T-cell (primary cell): Measurements from ENCODE around the gene TIAM2. TPM values are rescaled to one million over a fixed set of nuclear protein-coding genes. Genes with fewer than 3 reads are reported as not detected.
"Not testable (repeated sequence)": the region's sequence is repeated elsewhere in the genome, so short reads cannot be mapped to it uniquely, and the experiment has no call there.

Source experiments
- ATAC-seq, 4 experiments: fragments of 200-7000 bp in 3 of 4; fragments of 150-1000 bp in 1 of 4; cut with Tn5 transposase; replicated peaks in 1 of 4; 1 replicate in 3 of 4; 2 replicates in 1 of 4; pipeline ENCODE4 v1.10.0; 2021; ENCODE audit warnings: moderate library complexity in 3 of 4, mild to moderate bottlenecking in 2 of 4, moderate number of reproducible peaks in 1 of 4
- CTCF ChIA-PET, 2 donors: fragments of 300-600 bp; sonication (Branson Sonifier 250); formaldehyde crosslinking; loops; one replicate each; lab custom pipeline; 2022; ENCODE audit warnings: antibody characterized with exemption in 2 of 2; lab: Charles Lee
- POLR2A ChIA-PET, 2 donors: fragments of 300-600 bp; sonication (Branson Sonifier 250); formaldehyde crosslinking; loops; one replicate each; lab custom pipeline; 2022; ENCODE audit warnings: antibody characterized with exemption in 2 of 2; lab: Charles Lee
- DNase-seq, 35 experiments: peaks; one replicate each; pipeline versions ENCODE4 v3.0.0 to v3.0.0-alpha.2; 2013 to 2023
- H3K27ac ChIP-seq: one replicate; pipeline ENCODE4 v1.5.1; 2013; ENCODE audit warnings: low read length
- H3K27me3 ChIP-seq, 2 experiments: replicated peaks in 1 of 2; 1 replicate in 1 of 2; 2 replicates in 1 of 2; pipeline versions ENCODE4 v1.6.1 to v1.7.0; 2013; ENCODE audit warnings: low read length in 1 of 2, mixed read lengths in 1 of 2; ENCODE audit not compliant: control insufficient read depth in 2 of 2, insufficient read depth in 2 of 2; ENCODE audit errors: extremely low read depth in 1 of 2
- H3K36me3 ChIP-seq, 2 donors: 1 replicate in 1 of 2; 2 replicates in 1 of 2; pipeline versions ENCODE4 v1.6.1 to v1.7.0; 2013; ENCODE audit warnings: low read length in 1 of 2; ENCODE audit not compliant: control insufficient read depth in 2 of 2, insufficient read depth in 1 of 2; ENCODE audit errors: extremely low read depth in 1 of 2
- H3K4me1 ChIP-seq, 2 experiments: 1 replicate in 1 of 2; 2 replicates in 1 of 2; pipeline versions ENCODE4 v1.6.1 to v1.7.0; 2013; ENCODE audit warnings: low read length in 2 of 2, mixed read lengths in 1 of 2; ENCODE audit not compliant: insufficient read depth in 2 of 2, control insufficient read depth in 1 of 2; ENCODE audit errors: extremely low read depth in 1 of 2
- H3K4me3 ChIP-seq, 2 donors: 1 replicate in 1 of 2; 2 replicates in 1 of 2; pipeline versions ENCODE4 v1.5.1 to v1.7.0; 2013; ENCODE audit warnings: mild to moderate bottlenecking in 2 of 2, low read length in 1 of 2, moderate library complexity in 1 of 2; ENCODE audit not compliant: control insufficient read depth in 1 of 2; ENCODE audit errors: extremely low read depth in 1 of 2
- H3K9me3 ChIP-seq: 2 replicates; pipeline ENCODE4 v1.7.0; 2013
- H3K27ac Mint-ChIP-seq, 2 donors: one replicate each; pipeline ENCODE4 v1.8.0; 2020 to 2021; ENCODE audit warnings: mild to moderate bottlenecking in 2 of 2, mixed read lengths in 2 of 2
- H3K27me3 Mint-ChIP-seq, 2 donors: one replicate each; pipeline ENCODE4 v1.8.0; 2021 to 2022; ENCODE audit warnings: mixed read lengths in 2 of 2
- H3K36me3 Mint-ChIP-seq: one replicate; pipeline ENCODE4 v1.8.0; 2021; ENCODE audit warnings: mixed read lengths
- H3K4me1 Mint-ChIP-seq, 3 donors: one replicate each; pipeline ENCODE4 v1.8.0; 2020 to 2022; ENCODE audit warnings: mixed read lengths in 3 of 3, mild to moderate bottlenecking in 1 of 3
- H3K4me3 Mint-ChIP-seq, 3 donors: one replicate each; pipeline ENCODE4 v1.8.0; 2020 to 2022; ENCODE audit warnings: mild to moderate bottlenecking in 3 of 3, mixed read lengths in 3 of 3, moderate library complexity in 3 of 3
- H3K9me3 Mint-ChIP-seq, 3 donors: one replicate each; pipeline ENCODE4 v1.8.0; 2020 to 2022; ENCODE audit warnings: mixed read lengths in 3 of 3
- WGBS: methylation state at CpG from one replicate; pipeline ENCODE4 v1.1.5; 2013; ENCODE audit warnings: missing lambda C conversion rate; ENCODE audit not compliant: insufficient coverage; 5-methylcytosine and 5-hydroxymethylcytosine counted together
- total RNA-seq, 35 experiments: library from RNA in 6 of 35; stranded (reverse) in 6 of 35; fragments of 120-200 nt in 1 of 35; gene quantifications; one replicate each; pipeline versions ENCODE4 v1.2.1 to v1.2.4 and lab custom pipeline; 2013 to 2026

TIAM2 gene
- total RNA-seq, 5 donors from 2014 or later (not counting 1 experiment from before 2014, with no cell fraction given) = 4.6 to 7.1 (median 6.8) TPM

- H3K4me1 Mint-ChIP-seq = peaks cover 10% of the 10 kb centered on the region in 3 donors
- DNase-seq (no peak), ATAC-seq (no peak)
- no peaks in the 10 kb centered on the region for H3K9me3 Mint-ChIP-seq
- ChIA-PET POLR2A (no interaction called here), CTCF (no interaction called here)
- Histone ChIP-seq H3K9me3 (no peaks in the 10 kb centered on the region), H3K27ac (no peak overlapping the region), H3K4me3 (no peak overlapping the region), H3K4me1 (peaks cover 3 to 10% of the 10 kb centered on the region in 2 experiments), H3K36me3 (peaks cover 0 to 3% of the 10 kb centered on the region in 2 donors), H3K27me3 (no peaks in the 10 kb centered on the region)
- WGBS = 89% methylated on average over 5 of the region's 12 CpGs
- peaks cover 28% of the 10 kb centered on the region for H3K36me3 Mint-ChIP-seq
- H3K27me3 Mint-ChIP-seq = no peaks in the 10 kb centered on the region
- H3K4me3 Mint-ChIP-seq = no peak overlapping the region
- no peak overlapping the region for H3K27ac Mint-ChIP-seq
Measured at GRCh38 chr6:154956771-154957522, 38.2 kb upstream of the TIAM2 start.

- CTCF ChIA-PET = no interaction called here
- POLR2A ChIA-PET = interaction anchor here in 1 of 2 donors (0.7 kb wide), 1 partner anchor 1346 kb away, joined by 3 read pairs; no protein-coding TSS in a partner anchor
- 70% methylated on average over 7 of the region's 7 CpGs for WGBS
- Histone ChIP-seq H3K4me3 (no peak overlapping the region), H3K27me3 (no peaks in the 10 kb centered on the region), H3K36me3 (peaks cover 0 to 3% of the 10 kb centered on the region in 2 donors), H3K4me1 (no peaks in the 10 kb centered on the region), H3K9me3 (no peaks in the 10 kb centered on the region), H3K27ac (no peak overlapping the region)
- DNase-seq (no peak), ATAC-seq (no peak)
- Mint-ChIP-seq H3K27ac (no peak overlapping the region), H3K4me1 (no peaks in the 10 kb centered on the region), H3K36me3 (peaks cover 28% of the 10 kb centered on the region), H3K4me3 (no peak overlapping the region), H3K9me3 (no peaks in the 10 kb centered on the region), H3K27me3 (no peaks in the 10 kb centered on the region)
Measured at GRCh38 chr6:154958469-154958868, 36.6 kb upstream of the TIAM2 start.

DNA sequence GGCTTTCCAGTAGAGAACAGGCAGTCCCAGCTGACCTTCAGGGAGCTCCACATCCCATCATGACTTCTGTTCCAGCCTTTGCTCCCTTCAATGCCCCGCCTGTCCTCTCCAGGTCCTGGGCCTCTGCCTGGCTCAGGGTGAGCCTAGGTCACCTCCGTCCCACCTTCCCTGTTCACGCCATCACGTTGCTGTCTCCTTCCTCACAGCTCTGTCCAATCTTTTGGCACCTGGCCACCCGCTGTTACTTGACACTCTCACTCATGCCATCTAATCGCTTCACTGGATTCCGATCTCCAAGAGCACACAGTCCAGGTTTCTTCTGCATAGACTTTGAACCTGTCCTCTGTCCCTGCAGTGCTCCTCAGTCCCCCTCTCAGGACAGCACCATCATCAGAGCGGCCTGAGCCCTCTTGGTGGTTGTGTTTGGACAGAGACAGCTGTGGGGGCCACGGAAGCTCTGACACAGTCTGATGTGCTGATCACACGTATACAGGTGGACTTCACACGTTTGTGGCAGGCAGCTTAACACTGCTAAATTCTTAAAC is 34.7 kb upstream of the TIAM2 start:
- Histone ChIP-seq H3K4me3 (no peak overlapping the region), H3K9me3 (no peaks in the 10 kb centered on the region), H3K36me3 (peaks cover 3 to 6% of the 10 kb centered on the region in 2 donors), H3K27ac (no peak overlapping the region), H3K27me3 (no peaks in the 10 kb centered on the region), H3K4me1 (no peaks in the 10 kb centered on the region)
- no peak for DNase-seq
- Mint-ChIP-seq H3K27ac (no peak overlapping the region), H3K4me1 (no peaks in the 10 kb centered on the region), H3K9me3 (no peaks in the 10 kb centered on the region), H3K36me3 (peaks cover 27% of the 10 kb centered on the region), H3K4me3 (no peak overlapping the region), H3K27me3 (no peaks in the 10 kb centered on the region)
- 94% methylated on average over 6 of the region's 11 CpGs for WGBS
- ChIA-PET CTCF (no interaction called here), POLR2A (no interaction called here)
- no peak for ATAC-seq

DNA sequence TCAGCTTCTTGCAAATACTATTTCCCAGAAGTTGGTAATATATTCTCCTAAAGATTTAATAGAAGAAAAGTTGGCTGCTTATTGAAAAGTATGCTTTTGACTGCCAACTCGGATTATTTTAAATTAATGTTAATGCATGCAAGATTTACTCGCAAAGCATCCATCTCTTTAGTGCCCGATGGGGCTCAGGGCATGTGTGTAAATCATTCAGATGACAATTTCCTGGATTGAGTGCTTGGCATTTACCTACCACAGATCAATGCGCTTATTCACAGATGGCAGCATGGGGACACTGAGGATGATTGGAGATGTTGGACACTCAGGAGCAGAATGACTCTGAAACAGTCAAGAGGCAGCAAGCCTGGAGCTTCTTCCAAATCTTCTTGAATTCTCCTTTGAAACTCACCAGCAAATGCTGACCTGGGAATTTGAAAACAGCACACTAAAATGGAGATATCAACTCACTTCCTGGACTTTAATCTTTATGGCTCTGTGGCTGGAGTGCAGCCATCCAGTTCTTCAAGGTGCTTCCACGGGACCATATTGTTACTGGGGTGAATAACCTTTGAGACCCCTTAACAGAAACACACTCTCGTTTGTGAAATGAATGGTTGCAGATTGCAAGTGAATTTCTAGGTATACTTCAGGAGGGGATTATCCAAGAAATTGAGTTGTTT is 34.1 kb upstream of the TIAM2 start:
- Histone ChIP-seq H3K27ac (no peak overlapping the region), H3K4me1 (no peaks in the 10 kb centered on the region), H3K36me3 (peaks cover 3 to 6% of the 10 kb centered on the region in 2 donors), H3K9me3 (no peaks in the 10 kb centered on the region), H3K4me3 (no peak overlapping the region), H3K27me3 (no peaks in the 10 kb centered on the region)
- H3K4me3 Mint-ChIP-seq = no peak overlapping the region
- no peak for ATAC-seq
- DNase-seq = no peak
- no peak overlapping the region for H3K27ac Mint-ChIP-seq
- no peaks in the 10 kb centered on the region for H3K9me3 Mint-ChIP-seq
- CTCF ChIA-PET = no interaction called here
- peaks cover 23% of the 10 kb centered on the region for H3K36me3 Mint-ChIP-seq
- POLR2A ChIA-PET = no interaction called here
- 100% methylated on average over 1 of the region's 6 CpGs for WGBS
- H3K4me1 Mint-ChIP-seq = no peaks in the 10 kb centered on the region
- no peaks in the 10 kb centered on the region for H3K27me3 Mint-ChIP-seq

DNA sequence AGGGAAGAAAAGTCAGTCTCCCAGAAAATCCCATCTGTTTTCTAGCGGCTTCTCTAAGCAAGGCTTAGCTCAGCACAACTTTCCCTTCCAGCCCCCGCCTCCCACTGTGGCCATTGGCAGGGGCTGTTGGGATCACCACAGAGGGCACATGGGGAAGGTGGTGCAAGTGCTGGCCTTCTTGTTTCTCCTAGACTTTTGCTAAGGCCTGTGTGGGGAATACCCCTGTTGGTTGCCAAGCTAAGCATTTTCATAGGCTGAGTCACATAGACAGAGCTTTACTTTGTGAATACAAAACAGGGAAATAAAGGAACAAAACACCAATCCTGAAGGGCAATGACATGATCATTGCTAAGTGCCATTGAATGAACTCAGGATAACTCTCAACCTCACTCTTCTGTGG is 32.4 kb upstream of the TIAM2 start:
- H3K4me3 ChIP-seq = no peak overlapping the region
- Mint-ChIP-seq H3K36me3 (peaks cover 22% of the 10 kb centered on the region), H3K27ac (no peak overlapping the region), H3K4me1 (no peaks in the 10 kb centered on the region), H3K4me3 (no peak overlapping the region), H3K27me3 (no peaks in the 10 kb centered on the region), H3K9me3 (no peaks in the 10 kb centered on the region)
- no peaks in the 10 kb centered on the region for H3K9me3 ChIP-seq
- no peak for DNase-seq
- POLR2A ChIA-PET = no interaction called here
- no peaks in the 10 kb centered on the region for H3K4me1 ChIP-seq
- 100% methylated on average over 1 of the region's 2 CpGs for WGBS
- no peaks in the 10 kb centered on the region for H3K27me3 ChIP-seq
- CTCF ChIA-PET = interaction anchor here in 1 of 2 donors (0.6 kb wide), 1 partner anchor 73 kb away, joined by 4 read pairs; no protein-coding TSS in a partner anchor
- H3K27ac ChIP-seq = no peak overlapping the region
- H3K36me3 ChIP-seq = peaks cover 3 to 6% of the 10 kb centered on the region in 2 donors
- no peak for ATAC-seq

DNA sequence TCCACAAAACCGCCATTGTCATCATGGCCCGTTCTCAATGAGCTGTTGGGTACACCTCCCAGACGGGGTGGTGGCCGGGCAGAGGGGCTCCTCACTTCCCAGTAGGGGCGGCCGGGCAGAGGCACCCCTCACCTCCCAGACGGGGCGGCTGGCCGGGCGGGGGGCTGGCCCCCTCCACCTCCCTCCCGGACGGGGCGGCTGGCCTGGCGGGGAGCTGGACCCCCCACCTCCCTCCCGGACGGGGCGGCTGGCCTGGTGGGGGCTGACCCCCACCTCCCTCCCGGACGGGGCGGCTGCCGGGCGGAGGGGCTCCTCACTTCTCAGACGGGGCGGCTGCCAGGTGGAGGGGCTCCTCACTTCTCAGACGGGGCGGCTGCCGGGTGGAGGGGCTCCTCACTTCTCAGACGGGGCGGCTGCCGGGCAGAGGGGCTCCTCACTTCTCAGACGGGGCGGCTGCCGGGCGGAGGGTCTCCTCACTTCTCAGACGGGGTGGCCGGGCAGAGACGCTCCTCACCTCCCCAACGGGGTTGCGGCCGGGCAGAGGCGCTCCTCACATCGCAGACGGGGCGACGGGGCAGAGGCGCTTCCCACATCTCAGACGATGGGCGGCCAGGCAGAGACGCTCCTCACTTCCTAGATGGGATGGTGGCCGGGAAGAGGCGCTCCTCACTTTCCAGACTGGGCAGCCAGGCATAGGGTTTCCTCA is 28.9 kb upstream of the TIAM2 start:
- ATAC-seq, H3K4me3 ChIP-seq, H3K27me3 Mint-ChIP-seq, H3K4me1 ChIP-seq, H3K9me3 ChIP-seq, CTCF ChIA-PET, H3K4me1 Mint-ChIP-seq, H3K36me3 ChIP-seq, H3K27ac Mint-ChIP-seq, H3K4me3 Mint-ChIP-seq, H3K9me3 Mint-ChIP-seq, DNase-seq, H3K27ac ChIP-seq, H3K27me3 ChIP-seq: not testable (repeated sequence)
- peaks cover 12% of the 10 kb centered on the region for H3K36me3 Mint-ChIP-seq
- 93% methylated on average over 6 of the region's 51 CpGs for WGBS
- POLR2A ChIA-PET = interaction anchor here in 1 of 2 donors (0.7 kb wide), 1 partner anchor 21 kb away, joined by 5 read pairs; no protein-coding TSS in a partner anchor
